Activated T-cell treated with anti-CD3 and anti-CD28 coated beads for 1 hour (primary cell): ENCODE results near the gene CCDC69.
A peak's percentile ranks its signal among the peaks of the same experiment; 100 is the strongest.
"Not testable (repeated sequence)": the region's sequence is repeated elsewhere in the genome, so short reads cannot be mapped to it uniquely, and the experiment has no call there.

Experiments used
- DNase-seq: peaks from one replicate; pipeline ENCODE4 v3.0.0-alpha.2; 2020; ENCODE audit warnings: low read depth

Gene CCDC69, protein sequence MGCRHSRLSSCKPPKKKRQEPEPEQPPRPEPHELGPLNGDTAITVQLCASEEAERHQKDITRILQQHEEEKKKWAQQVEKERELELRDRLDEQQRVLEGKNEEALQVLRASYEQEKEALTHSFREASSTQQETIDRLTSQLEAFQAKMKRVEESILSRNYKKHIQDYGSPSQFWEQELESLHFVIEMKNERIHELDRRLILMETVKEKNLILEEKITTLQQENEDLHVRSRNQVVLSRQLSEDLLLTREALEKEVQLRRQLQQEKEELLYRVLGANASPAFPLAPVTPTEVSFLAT

DNA sequence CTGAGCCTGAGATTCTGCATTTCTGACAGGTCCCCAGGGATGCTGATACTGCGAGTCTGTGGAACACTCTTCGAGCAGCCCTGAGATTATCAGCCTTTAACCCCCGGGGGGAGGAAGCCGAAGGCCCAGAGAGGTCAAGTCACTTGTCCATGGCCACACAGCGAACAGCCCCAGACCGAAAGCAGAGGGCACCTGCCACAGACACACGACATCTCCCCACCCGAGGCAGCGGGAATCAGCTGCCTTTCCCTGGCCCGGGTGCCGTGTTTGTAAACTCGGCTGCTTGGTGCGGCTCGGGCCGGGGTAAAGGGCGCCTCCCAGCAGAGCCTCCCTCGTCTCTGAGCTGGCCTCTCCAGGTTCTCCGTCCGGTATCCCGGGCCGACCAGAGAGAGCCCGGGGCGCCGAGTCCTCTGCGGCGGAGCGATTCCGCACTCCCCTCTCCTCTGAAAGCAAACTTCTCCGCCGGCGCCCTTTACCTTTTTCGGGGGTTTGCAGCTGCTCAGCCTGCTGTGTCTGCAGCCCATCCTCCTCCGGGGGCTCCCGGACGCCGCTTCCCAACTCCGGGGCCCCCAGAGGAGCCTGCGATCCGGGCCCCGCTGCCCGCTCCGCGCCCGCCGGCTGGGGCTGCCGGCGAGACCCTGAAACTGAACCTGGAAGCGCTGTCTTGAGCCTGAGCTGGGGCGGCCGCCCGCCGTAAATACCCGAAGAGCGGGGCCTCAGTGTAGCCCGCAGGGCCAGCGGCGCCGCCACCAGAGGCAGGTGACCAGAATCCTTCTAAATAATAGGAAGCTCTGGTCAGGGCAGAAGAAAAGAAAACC lies at the start of gene CCDC69:
Gene CCDC69 (minus strand): TSS at position 646 of the 818 bp plus-strand sequence. CDS start 122 bp downstream, at position 524.
- DNase-seq: peak; percentile 42

DNA sequence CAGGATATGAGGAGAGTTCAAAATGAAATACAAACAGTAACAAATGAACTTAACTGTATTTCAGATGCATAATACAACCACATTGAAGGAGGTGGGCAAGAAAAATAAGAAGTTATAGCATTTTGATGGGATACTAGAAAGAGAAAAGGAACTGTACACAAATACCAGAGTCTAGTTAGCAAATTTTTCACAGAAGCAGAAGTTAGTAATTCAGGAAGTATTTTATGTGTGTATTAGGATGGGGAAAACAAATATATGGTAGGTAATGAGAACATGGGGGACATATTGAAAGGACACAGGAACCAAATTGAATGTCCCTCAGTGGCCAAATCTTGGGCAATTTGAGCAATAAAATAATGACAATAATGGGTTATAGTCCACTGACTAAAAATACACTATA lies 47.4 kb upstream of the CCDC69 start:
- DNase-seq: no peak

DNA sequence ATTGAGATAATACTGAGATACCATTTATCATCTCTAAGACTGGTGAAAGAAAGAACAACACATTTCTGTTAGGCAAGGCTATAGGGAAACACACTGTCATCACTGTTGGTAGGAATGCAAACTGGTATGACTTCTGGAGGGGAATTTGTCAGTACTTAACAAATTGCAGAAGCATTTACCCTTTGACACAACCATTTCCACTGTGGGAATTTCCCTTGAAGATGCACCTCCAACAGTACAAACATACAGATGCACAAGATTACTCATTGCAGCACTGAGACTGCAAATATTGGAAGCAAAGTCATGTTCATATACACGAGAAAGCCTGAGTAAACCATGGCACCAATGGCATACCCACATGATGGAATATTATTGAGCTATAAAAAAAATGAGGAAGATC lies 46.7 kb upstream of the CCDC69 start:
- DNase-seq: no peak

DNA sequence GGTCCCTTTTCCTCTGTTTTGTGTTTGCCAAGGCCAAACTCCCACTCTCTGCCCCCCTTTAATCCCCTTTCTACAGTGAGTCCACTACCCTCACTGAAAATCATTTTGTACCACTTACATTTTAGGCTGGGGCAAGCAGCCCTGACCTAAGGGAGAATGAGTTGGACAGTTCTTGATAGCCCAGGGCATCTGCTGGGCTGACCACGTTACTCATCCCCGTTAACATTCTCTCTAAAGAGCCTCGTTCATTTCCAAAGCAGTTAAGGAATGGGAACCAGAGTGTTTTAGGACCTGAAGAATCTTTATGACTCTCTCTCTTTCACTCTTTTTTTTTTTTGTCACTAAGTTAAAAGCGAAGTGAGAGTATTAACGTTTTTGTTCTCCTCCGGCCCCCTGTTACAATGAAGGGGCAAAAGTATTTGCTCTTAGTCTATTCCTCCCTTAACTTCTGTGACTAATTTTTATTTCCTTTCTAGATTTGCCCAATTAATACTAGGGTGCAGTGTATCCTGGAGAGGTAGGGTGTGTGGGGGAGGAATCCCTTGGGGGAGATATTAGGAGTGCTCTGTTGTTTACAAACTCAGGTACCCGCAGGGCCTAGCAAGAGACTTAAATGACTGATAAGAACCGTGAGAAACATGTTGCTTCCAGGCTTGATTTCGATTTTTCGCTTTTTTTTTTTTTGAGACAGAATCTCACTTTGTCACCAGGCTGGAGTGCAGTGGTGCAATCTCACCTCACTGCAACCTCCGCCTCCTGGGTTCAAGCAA lies 43.8 kb upstream of the CCDC69 start:
- DNase-seq: no peak

DNA sequence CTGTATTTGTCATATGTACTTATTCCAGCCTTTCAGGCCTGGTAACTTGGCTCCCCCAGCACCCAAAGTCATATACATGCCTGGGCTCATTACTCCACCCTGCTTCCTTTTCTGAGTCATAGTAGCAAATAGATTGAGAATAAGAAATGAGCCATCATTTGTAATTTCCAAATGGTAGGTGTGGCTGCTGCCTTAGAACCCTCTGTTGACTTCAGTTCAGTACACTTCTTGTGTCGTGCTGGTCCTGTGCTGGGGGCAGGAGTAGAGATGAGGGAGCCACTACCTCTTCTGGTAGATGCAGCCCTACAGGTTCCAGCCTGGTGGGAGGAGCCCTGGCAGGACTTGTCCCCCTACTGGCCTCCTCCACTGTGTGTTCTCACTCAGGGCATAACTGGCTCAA lies 40.2 kb upstream of the CCDC69 start:
- no peak for DNase-seq

DNA sequence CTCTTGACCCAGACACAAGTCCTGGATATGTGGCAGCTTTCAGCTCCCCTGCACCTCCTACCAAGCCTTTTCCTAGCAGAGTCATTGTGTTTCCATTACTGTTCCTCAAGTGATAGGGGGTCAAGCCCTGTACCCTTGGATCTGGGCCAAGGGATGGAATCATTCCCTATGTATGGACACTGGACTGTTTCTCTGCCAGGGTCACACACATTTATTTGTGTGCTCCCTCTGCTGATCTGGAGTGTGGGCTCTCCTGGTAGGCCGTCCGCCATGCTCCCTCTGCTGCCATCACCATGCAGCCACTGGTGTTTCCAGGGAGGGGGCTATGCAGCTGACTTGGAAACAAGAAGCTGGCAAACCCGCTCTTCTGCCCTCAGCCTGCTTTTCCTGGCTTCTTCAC lies 38.6 kb upstream of the CCDC69 start:
- no peak for DNase-seq

DNA sequence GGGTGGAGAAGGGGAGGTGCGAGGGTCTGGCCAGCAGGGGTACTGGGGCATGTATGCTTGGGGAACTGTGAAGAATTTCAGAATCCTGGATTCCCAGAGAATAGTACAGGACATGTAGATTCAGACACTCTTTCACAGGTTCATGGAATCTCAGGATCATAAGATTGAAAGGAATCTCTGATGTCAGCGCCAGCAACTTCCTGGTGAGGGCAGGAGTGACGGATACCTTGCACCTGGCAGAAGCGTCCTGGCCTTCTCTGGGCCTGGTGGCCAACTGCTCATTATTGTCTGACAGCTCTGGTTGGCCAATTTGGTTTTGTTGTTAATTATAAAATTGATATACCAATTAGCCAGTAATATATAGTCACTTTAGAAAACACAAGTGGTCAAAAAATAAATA lies 36.0 kb upstream of the CCDC69 start:
- no peak for DNase-seq

DNA sequence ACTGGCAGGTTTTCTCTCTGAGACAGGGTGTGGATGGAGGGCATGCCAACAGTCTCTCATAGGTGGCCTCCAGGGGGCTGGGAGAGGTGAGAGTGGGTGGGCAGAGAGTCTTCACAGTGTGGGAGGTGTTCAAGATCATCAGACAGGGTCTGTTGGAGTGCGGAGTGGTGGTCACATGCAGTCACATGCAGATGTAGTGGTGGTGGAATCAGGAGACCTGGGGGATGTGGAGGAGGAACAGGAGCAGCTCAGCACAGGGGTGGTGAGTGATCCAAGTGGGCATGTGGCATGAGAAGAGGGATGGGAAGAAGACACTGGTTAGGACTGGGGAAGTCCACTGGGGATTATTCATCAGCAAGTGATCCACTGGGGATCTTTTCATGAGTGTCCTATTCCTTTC lies 34.9 kb upstream of the CCDC69 start:
- no peak for DNase-seq

DNA sequence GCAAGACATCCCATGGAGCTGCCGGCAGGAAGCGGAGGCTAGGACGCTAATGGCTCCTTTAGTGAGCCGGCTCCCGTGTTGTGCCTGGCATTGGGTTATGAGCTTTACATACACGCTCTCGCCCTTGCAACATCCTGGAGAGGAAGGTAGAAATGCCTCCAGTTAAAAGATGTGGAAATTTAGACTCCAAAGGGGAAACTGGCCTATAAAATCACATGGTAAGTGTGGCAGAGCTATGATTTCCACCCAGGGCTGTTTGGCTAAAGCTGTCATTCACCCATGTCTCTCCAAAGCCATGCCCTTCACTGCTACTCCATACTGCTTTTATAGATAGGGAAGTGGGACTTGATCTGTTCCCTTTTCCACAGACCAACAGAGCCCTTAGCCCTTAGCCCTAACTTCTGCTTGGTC lies 34.3 kb upstream of the CCDC69 start:
- no peak for DNase-seq

DNA sequence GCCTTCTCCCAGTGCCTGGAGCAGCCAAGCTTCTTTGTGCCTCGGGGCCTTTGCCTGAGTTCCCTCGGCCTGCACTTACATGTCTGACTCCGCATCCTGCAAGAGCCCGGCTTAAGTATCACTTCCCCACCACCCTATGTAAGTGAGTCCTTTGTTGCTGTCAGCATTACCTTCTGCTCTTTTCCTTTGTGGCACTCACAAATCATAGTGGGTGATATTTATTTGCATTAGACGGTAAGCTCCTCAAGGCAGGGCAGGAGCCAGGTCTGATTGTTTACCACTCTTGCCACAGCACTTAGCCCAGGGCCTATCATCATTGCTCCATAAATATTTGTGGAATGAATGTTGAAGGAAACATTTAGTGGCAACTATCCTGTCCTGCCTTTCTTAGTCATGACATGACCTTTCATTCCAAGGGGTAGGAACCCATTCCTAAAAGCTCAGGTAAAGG lies 33.9 kb upstream of the CCDC69 start:
- no peak for DNase-seq

DNA sequence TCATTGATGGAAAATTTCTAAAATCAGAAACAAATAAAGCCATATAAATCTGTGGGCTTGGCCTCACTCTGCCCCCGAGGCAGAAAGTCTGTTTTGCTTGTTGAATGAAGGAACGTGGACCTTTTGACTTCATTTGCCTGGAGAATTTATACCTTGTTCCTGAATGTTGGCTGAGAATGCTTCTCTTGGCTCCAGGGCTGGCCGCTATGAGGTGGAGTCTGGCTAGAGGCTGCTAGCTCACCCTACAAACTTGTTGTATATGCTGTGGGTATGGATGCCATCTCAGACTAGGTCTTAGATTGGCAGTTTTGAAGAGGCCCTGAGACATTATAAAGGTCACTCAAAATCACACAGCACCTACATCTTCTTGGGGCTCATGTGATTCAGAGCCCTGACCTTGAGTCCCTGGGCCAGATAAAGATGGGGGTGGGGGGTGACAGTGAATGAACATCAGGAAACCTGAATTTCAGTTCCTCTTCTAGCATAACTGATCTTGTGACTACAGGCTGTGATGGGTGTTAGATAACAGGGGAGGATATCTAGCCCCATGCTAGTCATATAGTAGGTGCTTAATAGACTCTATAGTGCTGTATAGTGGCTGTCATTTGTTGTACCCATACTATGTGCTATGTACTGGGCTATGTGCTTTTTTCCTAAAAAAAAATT lies 31.9 kb upstream of the CCDC69 start:
- no peak for DNase-seq

DNA sequence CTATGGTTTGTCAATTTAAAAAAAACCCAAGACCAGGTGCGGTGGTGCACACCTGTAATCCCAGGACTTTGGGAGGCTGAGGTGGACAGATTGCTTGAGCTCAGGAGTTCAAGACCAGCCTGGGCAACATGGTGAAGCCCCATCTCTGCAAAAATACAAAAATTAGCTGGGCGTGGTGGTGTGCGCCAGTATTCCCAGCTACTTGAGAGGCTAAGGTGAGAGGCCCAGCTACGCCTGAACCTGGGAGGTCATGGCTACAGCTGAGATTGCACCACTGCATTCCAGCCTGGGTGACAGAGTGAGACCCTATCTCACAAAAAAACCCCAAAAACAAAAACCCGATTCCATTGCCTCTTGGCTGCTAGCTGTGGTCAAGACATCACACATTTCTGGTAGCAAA lies 31.1 kb upstream of the CCDC69 start:
- DNase-seq: not testable (repeated sequence)

DNA sequence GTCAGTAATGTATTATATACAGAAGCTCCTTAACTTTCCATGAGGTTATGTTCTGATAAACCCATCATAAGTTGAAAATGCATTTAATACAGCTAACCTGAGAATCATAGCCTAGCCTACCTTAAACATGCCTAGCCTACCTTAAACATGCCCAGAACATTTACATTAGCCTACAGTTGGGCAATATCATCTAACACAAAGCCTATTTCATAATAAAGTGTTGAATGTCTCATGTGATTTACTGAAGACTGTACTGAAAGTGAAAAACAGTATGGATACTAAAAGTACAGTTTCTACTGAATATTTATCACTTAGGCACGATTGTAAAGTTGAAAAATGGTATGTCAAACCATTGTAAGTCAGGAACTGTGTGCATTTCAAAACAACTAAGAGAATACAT lies 30.7 kb upstream of the CCDC69 start:
- DNase-seq: no peak

DNA sequence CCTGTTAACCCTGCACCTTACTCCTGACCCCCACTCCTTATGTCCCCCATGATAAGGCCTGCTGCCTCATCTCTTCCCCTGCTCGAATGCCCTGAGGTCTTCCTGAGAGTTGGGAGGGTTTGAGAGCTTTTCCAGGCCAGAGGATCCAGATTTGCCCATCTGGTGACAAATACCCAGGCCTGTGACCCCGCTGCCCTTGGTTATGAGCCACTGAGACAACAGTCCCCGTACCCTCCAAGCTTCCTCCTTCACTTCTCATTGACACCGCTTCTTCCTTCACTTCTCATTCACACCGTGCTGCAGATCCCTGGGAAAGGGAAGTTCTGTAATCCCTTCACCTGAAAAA lies 29.7 kb upstream of the CCDC69 start:
- DNase-seq: no peak

DNA sequence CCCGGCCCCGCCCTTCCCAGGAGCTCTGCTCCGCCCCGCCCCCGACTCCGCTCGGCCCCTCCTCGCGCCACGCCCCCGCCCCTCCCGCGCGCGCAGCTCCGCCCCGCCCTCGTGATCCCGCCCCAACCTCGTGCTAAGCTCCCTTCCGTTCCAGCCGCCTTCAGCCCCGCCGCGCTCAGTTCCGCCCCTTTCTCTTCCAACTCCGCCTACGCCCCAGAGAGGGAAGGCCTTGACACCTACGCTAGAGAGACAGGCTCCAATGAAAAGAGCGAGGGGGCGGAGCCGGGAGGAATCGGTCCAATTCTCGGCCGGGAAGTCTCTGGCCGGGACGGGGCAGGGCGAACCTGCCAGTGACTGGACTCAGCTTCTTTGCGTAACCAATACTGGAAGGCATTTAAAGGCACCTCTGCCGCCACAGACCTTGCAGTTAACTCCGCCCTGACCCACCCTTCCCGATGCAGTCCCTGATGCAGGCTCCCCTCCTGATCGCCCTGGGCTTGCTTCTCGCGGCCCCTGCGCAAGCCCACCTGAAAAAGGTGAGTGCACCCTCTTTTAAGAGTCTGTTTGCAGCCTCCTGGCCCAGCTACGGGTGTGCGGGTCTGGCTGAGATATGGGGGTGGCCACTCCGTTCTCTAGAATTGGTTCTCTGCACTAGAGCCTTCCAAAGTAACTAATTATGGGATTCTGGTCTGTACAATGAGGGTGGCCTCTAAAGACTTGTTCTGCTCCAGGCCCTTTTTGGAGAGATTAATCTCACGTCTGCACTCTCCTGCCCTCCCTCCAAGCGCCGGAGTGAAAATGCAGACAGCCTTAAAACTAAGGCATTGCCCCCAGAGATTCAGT lies 29.1 kb upstream of the CCDC69 start, which contains the start of gene GM2A:
Gene GM2A (plus strand): TSS at position 424 of the 843 bp plus-strand sequence. CDS start 32 bp downstream, at position 456.
- peak; percentile 95 for DNase-seq

DNA sequence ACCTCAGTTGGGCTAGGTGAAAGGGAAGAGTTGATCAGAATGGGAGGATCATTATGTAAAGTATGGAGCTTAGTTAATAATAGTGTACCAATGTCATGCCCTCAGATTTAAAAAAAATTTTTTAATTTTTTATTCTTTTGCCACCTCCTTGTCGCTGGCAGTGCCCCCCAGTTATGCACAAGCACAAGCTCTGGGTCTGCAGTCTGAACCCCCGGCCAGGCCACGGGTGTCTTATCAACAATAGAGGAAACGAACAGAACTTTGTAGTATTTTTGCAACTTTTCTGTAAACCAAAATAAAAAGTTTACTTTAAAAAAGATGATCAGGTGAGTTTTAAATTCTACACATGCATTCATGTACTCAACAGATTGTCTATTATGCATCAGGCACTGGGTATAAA lies 27.7 kb upstream of the CCDC69 start:
- DNase-seq: no peak

DNA sequence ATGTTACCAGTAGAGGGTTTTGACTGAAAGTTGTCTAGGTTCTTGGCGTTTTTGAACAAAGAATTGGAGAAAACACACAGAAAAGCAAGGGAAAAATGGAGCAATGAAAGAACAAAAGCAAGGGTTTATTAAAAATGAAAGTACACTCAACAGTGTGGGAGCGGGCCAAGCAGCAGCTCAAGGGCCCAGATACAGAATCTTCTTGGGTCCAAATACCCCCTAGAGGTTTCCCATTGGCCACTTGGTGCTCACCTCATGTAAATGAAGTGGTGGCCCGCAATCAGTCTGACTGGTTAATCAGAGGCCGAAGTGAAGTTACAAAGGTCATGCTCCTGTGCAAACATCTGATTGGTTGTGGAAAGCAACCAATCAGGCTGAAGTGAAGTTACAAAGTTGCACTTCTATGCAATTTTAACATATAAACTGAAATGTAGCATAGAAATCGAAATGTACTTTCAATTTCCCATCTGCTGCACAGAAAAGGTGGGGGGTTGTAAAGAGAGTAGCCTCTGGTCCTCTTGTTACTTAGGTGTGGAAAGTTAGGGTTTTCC lies 27.2 kb upstream of the CCDC69 start:
- DNase-seq: no peak

DNA sequence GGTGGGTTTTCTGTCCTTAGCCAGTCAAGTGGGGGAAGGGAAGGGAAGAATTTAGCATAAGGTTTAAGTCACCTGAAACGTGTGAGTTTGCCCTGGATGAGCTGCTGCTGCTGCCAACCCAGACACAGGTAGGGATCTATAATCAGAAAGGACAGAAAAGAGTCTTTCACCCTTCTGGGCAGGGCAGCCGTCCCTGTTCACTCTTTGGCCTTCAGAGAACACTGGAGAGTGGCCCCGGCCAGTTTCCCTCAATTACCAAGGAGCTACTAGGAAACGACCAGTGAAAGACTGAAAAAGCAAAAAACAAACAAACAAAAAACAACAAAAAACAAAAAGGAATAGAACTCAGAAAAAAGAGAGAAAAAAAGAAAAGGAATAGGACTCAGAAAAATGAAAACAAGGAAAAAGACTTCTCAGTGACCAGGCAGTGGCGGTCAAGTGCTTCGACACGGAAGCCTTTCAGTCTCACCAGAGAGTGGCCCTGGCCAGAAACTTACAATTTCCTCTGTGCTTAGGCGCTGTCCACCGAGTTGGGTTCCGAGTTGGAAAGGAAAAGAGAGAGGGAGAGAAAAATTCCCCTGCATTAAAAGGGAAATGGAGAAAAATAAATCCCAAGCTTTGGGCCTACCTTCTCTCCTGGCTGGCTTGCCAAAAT lies 26.6 kb upstream of the CCDC69 start:
- DNase-seq: no peak

DNA sequence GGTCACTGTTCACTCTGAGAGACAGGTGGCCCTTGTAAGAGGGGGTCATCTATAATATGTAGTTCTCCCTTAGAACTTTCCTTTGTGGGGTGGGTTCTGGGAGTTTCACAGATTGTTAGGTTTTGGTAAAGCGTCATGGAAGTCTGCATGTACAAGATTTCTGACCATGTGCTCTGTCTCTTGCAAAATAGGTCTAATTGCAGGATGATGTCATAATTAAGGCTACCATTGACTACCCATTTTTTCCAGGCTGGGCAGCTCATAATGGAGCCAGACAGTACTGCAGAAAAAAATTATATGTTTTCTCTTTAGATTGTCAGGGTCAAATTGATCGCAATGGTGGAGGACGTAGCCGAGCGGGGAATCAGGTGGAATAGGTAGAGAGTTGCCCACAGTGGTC lies 25.4 kb upstream of the CCDC69 start:
- no peak for DNase-seq

DNA sequence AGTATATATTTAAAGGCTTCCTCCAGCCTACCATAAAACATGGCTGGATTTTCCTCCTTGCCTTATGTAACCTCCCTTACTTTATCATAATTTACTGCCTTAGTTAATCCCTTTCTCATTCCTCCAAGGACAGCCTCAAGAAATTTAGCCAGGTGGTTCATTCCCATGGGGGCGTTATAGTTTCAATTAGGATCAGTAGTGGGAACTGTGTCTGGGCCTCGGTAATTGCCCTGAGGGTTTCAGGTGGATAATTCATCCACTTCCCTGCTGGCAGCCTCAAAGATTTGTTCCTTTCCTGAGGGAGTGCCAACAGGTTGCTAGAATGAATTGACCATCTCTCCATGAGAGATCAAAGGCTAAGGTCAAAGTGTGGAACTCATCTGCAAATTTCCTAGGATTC lies 24.8 kb upstream of the CCDC69 start:
- no peak for DNase-seq
